Measurements from ENCODE around the gene OGFOD3.
A peak's percentile ranks its signal among the peaks of the same experiment; 100 is the strongest.
"Not testable (repeated sequence)": the region's sequence is repeated elsewhere in the genome, so short reads cannot be mapped to it uniquely, and the experiment has no call there.

The OGFOD3 gene

DNA sequence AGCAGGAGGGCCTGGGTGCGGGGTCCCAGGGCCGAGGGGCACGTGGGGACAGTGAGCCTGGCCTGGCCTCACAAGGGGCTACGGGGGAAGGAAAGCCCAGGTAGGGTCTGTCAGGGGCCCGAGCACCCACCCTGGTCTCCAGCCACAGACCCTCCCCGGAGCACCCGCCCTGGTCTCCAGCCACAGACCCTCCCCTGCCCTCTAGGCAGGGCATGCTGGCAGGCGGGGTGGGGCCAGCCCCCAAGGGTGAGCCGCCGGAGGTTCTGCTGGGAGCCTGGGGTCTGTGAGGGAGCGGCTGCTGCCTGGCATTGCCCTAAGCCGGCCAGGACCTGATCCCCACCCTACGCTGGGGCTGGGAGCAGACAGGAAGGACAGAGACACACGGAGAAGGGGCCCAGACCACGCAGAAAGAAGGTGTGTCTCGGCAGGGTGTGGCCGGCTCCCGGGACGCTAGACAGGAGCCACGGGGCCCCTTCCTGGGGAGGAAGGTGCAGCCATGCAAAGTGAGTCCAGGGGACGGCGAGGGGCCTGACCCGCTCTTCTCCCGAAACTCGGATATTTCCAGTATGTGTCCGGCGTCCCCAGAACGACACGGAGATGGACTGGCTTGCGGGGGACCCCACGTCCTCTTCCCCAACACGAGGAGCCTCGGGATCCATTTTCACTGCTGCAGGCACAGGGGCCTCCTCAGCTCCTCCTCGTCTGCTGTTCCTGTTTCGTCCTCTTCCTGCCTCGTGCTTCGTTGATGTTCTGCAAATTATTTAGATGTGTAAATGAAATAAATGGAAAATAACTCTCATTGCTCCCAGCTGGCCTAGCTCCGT, 31.3 kb downstream of the OGFOD3 start:
- no peak for DNase-seq

- no peak for DNase-seq
Measured at GRCh38 chr17:82386255-82386831, 32.0 kb downstream of the OGFOD3 start.

DNA sequence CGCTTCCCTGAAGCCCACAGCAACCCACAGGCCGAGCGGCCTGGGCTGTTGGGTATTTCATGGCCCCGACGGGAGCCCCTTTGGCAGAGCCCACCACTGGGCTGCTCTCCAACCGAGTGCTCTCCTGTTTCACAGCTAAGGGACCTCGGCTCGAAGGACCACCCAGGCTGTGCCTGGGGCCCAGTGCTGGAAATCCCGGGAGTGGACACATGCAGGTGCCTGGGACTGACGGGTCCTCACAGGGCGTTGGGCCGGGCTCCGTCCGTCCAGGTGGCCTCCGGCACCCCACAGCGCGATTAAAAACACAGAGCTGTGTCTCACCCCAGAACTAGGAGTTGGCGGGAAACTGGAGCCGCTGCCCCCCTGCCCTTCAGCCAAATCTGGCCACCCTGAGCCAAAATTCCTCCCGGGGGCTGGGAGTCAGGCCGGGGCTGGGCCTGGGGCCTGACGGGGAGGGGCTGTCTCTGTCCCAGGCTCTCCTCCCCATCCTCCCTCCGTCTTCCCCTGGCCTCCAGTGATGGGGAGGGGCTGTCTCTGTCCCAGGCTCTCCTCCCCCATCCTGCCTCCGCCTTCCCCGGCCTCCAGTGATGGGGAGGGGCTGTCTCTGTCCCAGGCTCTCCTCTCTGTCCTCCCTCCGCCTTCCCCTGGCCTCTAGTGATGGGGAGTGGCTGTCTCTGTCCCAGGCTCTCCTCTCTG, 32.7 kb downstream of the OGFOD3 start:
- DNase-seq = no peak

DNA sequence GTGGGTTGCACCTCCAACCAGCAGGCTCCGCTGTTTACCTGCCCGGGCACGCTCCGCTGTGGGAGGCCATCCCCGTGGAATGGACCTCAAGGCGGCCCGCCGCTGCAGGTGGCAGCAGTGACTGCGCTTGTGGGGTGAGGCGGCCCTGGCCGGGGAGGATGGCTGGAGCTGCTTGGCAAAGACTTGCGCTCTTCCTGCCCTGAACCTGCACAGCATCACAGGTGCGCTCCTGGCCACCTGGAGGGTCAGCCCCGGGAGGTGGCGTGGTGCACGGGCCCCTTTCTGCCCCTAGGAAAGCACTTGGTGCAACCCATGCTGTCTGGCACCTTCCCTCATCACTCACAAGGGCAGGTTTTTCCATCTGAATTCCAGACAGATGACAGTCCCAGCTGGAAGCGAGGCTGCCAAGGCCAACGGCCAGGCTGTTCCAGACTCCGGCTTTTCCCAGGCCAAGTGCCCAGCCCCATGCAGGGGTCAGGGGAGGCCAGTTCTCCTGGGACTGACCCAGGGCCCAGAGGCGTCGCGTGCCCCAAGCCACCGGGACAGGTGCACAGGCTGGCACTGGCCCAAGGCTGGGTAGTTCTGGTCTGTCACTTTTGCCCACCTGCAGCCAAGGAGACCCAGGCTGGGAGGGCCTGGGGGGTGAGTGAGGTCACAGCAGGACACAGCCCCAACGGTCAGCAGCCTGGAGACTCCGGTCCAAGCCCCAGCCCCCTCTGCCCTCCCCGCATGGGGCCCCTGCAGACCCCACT, 33.5 kb downstream of the OGFOD3 start:
- DNase-seq = peak in 1 of 2 experiments; percentile 46

GRCh38 chr17:82384051-82384729, 34.2 kb downstream of the OGFOD3 start:
- no peak for DNase-seq

GRCh38 chr17:82383411-82383810, 35.0 kb downstream of the OGFOD3 start:
- no peak for DNase-seq

DNA sequence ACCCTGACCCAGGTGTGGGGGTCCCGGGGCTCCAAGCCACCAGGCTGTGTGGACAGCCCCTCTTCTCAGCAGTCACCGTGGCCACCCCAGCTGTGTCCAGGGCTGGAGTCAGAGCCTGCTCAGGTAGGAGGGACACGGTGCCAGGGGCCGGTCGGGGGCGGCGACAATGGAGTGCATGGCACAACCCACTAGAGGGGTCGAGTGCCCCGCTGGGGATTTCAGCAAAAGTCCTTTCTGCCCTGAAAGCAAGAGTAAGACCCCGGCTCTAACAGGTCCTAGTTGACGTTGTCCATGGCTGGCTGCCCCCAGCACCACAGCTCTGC, 35.5 kb downstream of the OGFOD3 start:
- DNase-seq = no peak

DNA sequence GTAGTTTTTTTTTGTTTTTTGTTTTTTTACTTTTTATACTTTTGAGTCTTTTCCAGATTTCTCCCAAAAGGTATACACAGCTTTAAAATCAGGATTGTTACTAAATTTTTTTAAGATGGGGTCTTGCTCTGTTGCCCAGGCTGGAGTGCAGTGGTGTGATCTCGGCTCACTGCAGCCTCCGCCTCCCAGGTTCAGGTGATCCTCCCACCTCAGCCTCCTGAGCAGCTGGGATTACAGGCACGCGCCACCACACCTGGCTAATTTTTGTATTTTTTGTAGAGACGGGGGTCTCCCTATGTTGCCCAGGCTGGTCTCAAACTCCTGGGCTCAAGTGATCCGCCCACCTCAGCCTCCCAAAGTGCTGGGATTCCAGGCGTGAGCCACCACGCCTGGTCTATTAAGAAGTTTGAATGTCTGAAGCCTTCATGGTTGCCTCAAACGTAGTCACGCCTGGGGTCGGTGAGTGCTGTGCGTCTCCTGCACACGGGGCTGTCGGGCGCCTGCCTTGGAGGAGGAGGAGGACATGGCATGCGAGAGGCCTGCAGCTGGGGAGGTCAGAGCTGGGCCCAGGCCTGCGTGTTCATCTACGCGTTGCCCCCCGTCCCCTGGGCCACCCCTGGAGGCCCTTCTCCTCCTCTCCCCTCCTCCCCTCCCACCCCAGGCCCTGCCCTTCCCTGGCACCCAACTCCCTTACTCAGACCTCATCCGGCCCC, 36.0 kb downstream of the OGFOD3 start:
- not testable (repeated sequence) for DNase-seq

DNA sequence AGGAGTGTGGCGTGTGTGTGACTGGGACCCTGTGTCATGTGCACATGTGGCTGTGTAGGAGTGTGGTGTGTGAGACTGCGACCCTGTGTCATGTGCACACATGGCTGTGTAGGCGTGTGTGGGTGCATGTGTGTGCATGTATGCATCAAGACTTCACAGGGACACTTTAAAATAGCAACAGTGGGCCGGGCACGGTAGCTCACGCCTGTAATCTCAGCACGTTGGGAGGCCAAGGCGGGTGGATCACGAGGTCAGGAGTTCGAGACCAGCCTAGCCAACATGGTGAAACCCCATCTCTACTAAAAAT, 36.7 kb downstream of the OGFOD3 start:
- not testable (repeated sequence) for DNase-seq

DNA sequence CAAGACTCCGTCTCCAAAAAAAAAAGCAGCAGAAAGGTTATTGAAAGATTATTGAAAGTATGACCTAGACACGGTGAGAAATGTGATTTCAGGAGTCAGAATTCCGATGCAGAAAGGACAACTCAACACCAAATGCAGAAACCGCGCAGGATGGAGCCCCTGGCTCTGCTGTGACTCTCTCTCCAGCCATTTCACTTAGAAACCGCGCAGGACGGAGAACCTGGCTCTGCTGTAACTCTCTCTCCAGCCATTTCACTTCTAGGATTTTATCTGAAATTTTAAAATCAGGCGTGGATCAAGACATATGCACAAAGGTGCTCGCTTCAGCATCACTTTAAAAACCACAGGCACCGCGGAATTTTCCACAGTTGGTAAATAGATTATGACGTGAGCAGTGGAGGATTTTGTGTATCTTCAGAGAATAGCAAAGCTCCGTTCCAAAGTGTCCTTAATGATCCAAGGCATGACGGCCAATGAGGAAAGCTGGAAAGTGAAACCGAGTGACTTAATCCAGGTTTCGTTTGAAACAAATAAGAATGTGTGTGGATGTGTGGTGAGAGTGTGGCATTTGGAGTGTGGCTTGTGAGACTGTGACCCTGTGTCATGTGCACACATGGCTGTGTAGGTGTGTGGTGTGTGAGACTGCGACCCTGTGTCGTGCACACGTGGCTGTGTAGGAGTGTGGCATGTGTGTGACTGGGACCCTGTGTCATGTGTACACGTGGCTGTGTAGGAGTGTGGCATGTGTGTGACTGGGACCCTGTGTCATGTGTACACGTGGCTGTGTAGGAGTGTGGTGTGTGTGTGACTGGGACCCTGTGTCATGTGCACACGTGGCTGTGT, 37.3 kb downstream of the OGFOD3 start:
- no peak for DNase-seq

DNA sequence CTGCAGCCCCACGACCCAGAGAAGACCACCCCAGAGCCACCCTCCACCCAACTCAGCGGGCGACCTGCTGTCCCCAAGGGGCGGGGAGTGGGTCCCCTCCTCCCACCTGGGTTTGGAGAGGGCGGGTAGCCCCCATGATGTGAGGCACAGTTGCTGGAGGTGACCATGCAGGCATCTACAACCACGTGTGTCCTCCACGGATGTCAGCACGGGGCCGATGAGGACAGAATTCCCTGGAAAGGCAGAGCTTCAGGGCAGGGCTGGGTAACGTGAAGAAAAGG, 39.7 kb downstream of the OGFOD3 start:
- no peak for DNase-seq

GRCh38 chr17:82377924-82378740, 40.3 kb downstream of the OGFOD3 start:
- no peak for DNase-seq

DNA sequence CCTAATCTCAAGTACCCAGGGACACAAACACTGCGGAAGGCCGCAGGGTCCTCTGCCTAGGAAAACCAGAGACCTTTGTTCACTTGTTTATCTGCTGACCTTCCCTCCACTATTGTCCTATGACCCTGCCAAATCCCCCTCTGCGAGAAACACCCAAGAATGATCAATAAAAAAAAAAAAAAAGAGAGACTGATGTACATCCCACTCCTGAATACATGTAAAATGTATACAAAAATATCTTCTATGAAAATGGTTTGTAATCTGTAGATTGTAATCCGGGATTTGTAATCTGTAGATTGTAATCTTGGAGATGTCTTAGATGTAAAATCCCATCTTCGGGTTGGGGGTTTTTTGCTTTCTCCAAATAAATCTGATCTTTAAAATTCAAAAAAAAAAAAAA, 41.1 kb downstream of the OGFOD3 start:
- DNase-seq = not testable (repeated sequence)

GRCh38 chr17:82376042-82376730, 42.2 kb downstream of the OGFOD3 start:
- no peak for DNase-seq

GRCh38 chr17:82375359-82376041, 42.9 kb downstream of the OGFOD3 start:
- no peak for DNase-seq

DNA sequence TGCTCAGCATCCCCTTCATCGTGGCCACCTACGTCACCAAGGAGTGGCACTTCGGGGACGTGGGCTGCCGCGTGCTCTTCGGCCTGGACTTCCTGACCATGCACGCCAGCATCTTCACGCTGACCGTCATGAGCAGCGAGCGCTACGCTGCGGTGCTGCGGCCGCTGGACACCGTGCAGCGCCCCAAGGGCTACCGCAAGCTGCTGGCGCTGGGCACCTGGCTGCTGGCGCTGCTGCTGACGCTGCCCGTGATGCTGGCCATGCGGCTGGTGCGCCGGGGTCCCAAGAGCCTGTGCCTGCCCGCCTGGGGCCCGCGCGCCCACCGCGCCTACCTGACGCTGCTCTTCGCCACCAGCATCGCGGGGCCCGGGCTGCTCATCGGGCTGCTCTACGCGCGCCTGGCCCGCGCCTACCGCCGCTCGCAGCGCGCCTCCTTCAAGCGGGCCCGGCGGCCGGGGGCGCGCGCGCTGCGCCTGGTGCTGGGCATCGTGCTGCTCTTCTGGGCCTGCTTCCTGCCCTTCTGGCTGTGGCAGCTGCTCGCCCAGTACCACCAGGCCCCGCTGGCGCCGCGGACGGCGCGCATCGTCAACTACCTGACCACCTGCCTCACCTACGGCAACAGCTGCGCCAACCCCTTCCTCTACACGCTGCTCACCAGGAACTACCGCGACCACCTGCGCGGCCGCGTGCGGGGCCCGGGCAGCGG, 43.6 kb downstream of the OGFOD3 start:
- no peak for DNase-seq

DNA sequence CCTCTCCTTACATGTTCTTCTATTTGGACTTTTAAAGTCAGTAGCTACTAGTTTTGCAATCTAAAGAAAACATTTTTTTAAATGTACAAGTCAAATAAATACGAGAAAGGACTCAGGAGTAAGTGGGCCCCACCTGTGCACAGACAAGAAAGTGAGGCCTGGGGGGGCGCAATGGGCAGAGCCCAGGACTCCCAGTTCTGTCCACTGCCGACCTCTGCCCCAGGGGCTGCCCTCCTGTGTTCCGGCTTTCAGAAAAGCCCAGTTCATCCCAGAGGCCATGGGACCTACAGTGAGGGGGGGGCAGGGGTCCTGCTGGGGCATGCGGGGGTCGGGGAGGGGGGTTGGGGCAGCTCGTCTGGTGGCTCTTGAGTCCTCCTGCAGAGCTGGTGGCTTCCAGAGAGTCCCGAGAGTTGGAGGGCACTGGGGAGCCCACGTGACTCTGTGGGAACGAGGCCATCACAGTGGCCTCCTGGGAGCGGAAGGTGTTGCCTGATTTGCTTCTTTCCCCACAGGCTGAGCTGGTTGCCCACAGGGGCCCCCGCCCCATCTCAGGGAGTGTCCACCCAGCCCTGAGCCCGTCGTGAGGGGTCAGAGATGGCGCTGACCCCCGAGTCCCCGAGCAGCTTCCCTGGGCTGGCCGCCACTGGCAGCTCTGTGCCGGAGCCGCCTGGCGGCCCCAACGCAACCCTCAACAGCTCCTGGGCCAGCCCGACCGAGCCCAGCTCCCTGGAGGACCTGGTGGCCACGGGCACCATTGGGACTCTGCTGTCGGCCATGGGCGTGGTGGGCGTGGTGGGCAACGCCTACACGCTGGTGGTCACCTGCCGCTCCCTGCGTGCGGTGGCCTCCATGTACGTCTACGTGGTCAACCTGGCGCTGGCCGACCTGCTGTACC, 44.4 kb downstream of the OGFOD3 start:
- DNase-seq = no peak

DNA sequence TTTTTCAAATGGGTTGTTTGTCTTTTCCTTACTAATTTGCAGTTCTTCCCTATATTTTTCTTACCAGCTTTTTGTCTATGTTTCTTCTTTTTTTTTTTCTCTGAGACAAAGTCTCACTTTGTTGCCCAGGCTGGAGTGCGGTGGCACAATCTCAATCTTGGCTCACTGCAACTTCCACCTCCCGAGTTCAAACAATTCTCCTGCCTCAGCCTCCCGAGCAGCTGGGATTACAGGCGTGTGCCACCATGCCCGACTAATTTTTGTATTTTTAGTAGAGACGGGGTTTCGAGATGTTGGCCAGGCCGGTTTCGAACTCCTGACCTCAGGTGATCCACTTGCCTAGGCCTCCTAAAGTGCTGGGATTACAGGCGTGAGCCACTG, 45.3 kb downstream of the OGFOD3 start:
- not testable (repeated sequence) for DNase-seq

Measured in SW 1271 (cell line).